Astrocyte of the spinal cord (primary cell): ENCODE measurements around the gene ELANE.

Experiments
- DNase-seq: peaks from one replicate; pipeline ENCODE4 v3.0.0; 2011; ENCODE audit warnings: low read depth, low spot score
- H3K4me3 ChIP-seq: 2 replicates; pipeline ENCODE4 v1.5.1; 2011; ENCODE audit warnings: low read depth, mild to moderate bottlenecking, low read length, moderate library complexity
- CTCF ChIP-seq: IDR thresholded peaks from 2 replicates; pipeline ENCODE4 v1.5.1; 2012; ENCODE audit warnings: low read depth, mild to moderate bottlenecking, low read length, inconsistent platforms
- in situ Hi-C: cut with HindIII; loops from 2 replicates; pipeline ENCODE4 v1.10.0; 2017; ENCODE audit warnings: low sequenced_read_pairs

Gene ELANE

GRCh38 chr19:896999-897398 is 44.9 kb downstream of the ELANE start:
- in situ Hi-C loops = no loop called here
- TF ChIP-seq CTCF = no peak
- H3K4me3 ChIP-seq = no peak overlapping the region
- DNase-seq = no peak

- no peak overlapping the region for H3K4me3 ChIP-seq
- DNase-seq = no peak
- in situ Hi-C loops = no loop called here
- TF ChIP-seq CTCF = peak; percentile 6
These were observed 45.4 kb downstream of the ELANE start for GRCh38 chr19:897442-898039.

- TF ChIP-seq CTCF = no peak
- H3K4me3 ChIP-seq = no peak overlapping the region
- DNase-seq = no peak
- in situ Hi-C loops = no loop called here
These were observed 46.6 kb downstream of the ELANE start for GRCh38 chr19:898663-899062.

- no peak overlapping the region for H3K4me3 ChIP-seq
- in situ Hi-C loops = no loop called here
- TF ChIP-seq CTCF = no peak
- DNase-seq = no peak
These were observed 47.4 kb downstream of the ELANE start for GRCh38 chr19:899336-900042.

- no peak for DNase-seq
- TF ChIP-seq CTCF = no peak
- no peak overlapping the region for H3K4me3 ChIP-seq
- in situ Hi-C loops = no loop called here
These were observed 47.9 kb downstream of the ELANE start for GRCh38 chr19:900043-900301.

GRCh38 chr19:900302-901111 is 48.4 kb downstream of the ELANE start:
- in situ Hi-C loops = no loop called here
- no peak overlapping the region for H3K4me3 ChIP-seq
- TF ChIP-seq CTCF = no peak
- no peak for DNase-seq
